Small intestine (tissue), 7 donors: Measurements from ENCODE around the gene UBE2D3. TPM values are rescaled to one million over a fixed set of nuclear protein-coding genes. Genes with fewer than 3 reads are reported as not detected.
"Not testable (repeated sequence)": the region's sequence is repeated elsewhere in the genome, so short reads cannot be mapped to it uniquely, and the experiment has no call there.

Experiments used
- DNase-seq, 2 donors: peaks; one replicate each; pipeline versions ENCODE4 v3.0.0 to v3.0.0-alpha.2; 2013
- FAIRE-seq: peaks from 2 replicates; lab custom pipeline; 2012; peaks lifted over from hg19 to GRCh38; lab: Jason Lieb, UNC
- H3K27ac ChIP-seq, 3 donors: one replicate each; pipeline ENCODE4 v1.5.1; 2013; ENCODE audit warnings: low read length in 2 of 3, mild to moderate bottlenecking in 2 of 3, control low read depth in 1 of 3, inconsistent platforms in 1 of 3, low read depth in 1 of 3, moderate library complexity in 1 of 3
- H3K27me3 ChIP-seq, 3 donors: one replicate each; pipeline ENCODE4 v1.6.1; 2013; ENCODE audit warnings: low read length in 3 of 3, inconsistent platforms in 1 of 3; ENCODE audit not compliant: control insufficient read depth in 3 of 3, insufficient read depth in 3 of 3
- H3K36me3 ChIP-seq, 3 donors: one replicate each; pipeline ENCODE4 v1.6.1; 2013; ENCODE audit warnings: low read length in 3 of 3, inconsistent platforms in 1 of 3, low read depth in 1 of 3, mild to moderate bottlenecking in 1 of 3, moderate library complexity in 1 of 3; ENCODE audit not compliant: control insufficient read depth in 3 of 3, insufficient read depth in 2 of 3
- H3K4me1 ChIP-seq, 3 donors: one replicate each; pipeline ENCODE4 v1.6.1; 2013; ENCODE audit warnings: low read length in 2 of 3, inconsistent platforms in 1 of 3, low read depth in 1 of 3, mild to moderate bottlenecking in 1 of 3, moderate library complexity in 1 of 3; ENCODE audit not compliant: control insufficient read depth in 3 of 3, insufficient read depth in 2 of 3
- H3K4me3 ChIP-seq, 3 donors: one replicate each; pipeline ENCODE4 v1.5.1; 2013; ENCODE audit warnings: low read length in 3 of 3, control low read depth in 1 of 3, inconsistent platforms in 1 of 3, low read depth in 1 of 3, mild to moderate bottlenecking in 1 of 3, moderate library complexity in 1 of 3
- H3K9me3 ChIP-seq, 2 donors: one replicate each; pipeline ENCODE4 v1.6.1; 2013; ENCODE audit warnings: low read depth in 1 of 2, low read length in 1 of 2; ENCODE audit not compliant: control insufficient read depth in 2 of 2, insufficient read depth in 1 of 2
- WGBS, 3 donors: extraction: QIAGEN DNeasy Blood & Tissue Kit; methylation state at CpG; one replicate each; pipeline ENCODE4 v1.1.7; 2013; 5-methylcytosine and 5-hydroxymethylcytosine counted together
- polyA plus RNA-seq, 4 donors: library from polyadenylated mRNA; stranded (reverse) in 3 of 4; unstranded in 1 of 4; fragments of 200-250 nt in 3 of 4; fragments of 120-200 nt in 1 of 4; gene quantifications; one replicate each; pipeline versions ENCODE4 v1.2.1 to v1.2.3, GENCODE V29; 2013
- donor health status: healthy with polysubstance abuse.
- donor health status: control.
- donor health status: control.
- donor health status: Bipolar disorder and iron deficiency.
- donor health status: healthy.

Gene UBE2D3
- polyA plus RNA-seq, 4 donors, result 173 to 298 (median 240) TPM

DNA sequence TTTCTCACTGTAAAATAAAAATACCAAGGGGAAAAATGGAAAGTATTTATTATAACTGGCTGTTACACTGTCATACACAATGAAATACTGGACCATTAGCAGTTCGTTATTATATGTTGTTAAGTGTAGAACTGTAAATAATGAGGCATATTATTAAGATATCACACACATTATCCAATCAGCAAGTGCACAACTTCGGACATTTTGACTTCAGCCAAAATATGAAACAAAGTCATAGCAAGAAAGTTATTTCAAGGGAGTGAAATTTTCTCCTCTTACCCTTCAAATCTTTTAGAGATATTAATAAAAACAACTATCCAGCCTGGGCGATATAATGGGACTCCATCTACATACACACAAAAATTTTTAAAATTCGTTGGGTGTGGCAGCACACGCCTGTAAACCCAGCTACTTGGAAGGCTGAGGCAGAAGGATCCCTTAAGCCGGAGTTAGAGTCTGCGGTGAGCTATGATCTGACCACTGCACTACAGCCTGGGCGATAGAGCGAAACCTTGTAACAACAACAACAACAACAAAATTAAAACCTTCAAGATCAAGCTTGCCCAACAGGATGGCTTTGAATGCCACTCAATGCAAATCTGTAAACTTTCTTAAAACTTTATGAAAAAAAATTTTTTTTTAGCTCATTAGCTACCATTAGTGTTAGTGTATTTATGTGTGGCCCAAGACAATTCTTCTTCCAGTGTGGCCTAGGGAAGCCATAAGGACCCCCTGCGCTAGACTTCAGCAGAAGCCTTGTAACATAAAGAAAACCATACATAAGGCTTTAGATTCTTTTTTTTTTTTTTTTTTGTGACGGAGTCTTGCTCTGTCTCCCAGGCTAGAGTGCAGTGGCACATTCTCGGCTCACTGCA lies 40.2 kb upstream of the UBE2D3 start:
- Histone ChIP-seq H3K4me3 (peak overlapping the region in 2 of 3 donors; percentile 90 to 95), H3K36me3 (no peaks in the 10 kb centered on the region), H3K4me1 (peaks cover 0 to 9% (median 4%) of the 10 kb centered on the region in 3 donors), H3K27ac (peak overlapping the region in 2 of 3 donors; percentile 91 to 94), H3K27me3 (no peaks in the 10 kb centered on the region), H3K9me3 (no peaks in the 10 kb centered on the region)
- DNase-seq (no peak), FAIRE-seq (no peak)
- 65 to 74% (median 74%) methylated on average over 12 of the region's 12 CpGs for WGBS, 3 donors

GRCh38 chr4:102865327-102865726 lies 38.0 kb upstream of the UBE2D3 start:
- H3K4me3 ChIP-seq, H3K9me3 ChIP-seq, DNase-seq, FAIRE-seq, H3K27ac ChIP-seq, H3K27me3 ChIP-seq, H3K4me1 ChIP-seq, H3K36me3 ChIP-seq: not testable (repeated sequence)
- WGBS, 3 donors, result 92 to 98% (median 97%) methylated on average over 5 of the region's 5 CpGs

GRCh38 chr4:102862747-102863146 lies 35.4 kb upstream of the UBE2D3 start:
- no peak overlapping the region for H3K27ac ChIP-seq

GRCh38 chr4:102862016-102862415 lies 34.7 kb upstream of the UBE2D3 start:
- Histone ChIP-seq H3K27ac (no peak overlapping the region), H3K4me1 (no peaks in the 10 kb centered on the region), H3K36me3 (peaks cover 0 to 6% (median 0%) of the 10 kb centered on the region in 3 donors), H3K27me3 (no peaks in the 10 kb centered on the region), H3K9me3 (peaks cover 0 to 20% of the 10 kb centered on the region in 2 donors), H3K4me3 (no peak overlapping the region)
- WGBS, 3 donors, result 81 to 97% (median 93%) methylated on average over 1 of the region's 1 CpG
- DNase-seq (no peak), FAIRE-seq (peak; percentile 72)

More at GRCh38 chr4:102862747-102863146, 35.4 kb upstream of the UBE2D3 start:
- Histone ChIP-seq H3K9me3 (peaks cover 0 to 20% of the 10 kb centered on the region in 2 donors), H3K36me3 (peaks cover 0 to 6% (median 0%) of the 10 kb centered on the region in 3 donors), H3K27me3 (no peaks in the 10 kb centered on the region), H3K4me3 (no peak overlapping the region), H3K4me1 (no peaks in the 10 kb centered on the region)
- DNase-seq (no peak), FAIRE-seq (no peak)
- 93 to 100% (median 95%) methylated on average over 1 of the region's 1 CpG for WGBS, 3 donors

DNA sequence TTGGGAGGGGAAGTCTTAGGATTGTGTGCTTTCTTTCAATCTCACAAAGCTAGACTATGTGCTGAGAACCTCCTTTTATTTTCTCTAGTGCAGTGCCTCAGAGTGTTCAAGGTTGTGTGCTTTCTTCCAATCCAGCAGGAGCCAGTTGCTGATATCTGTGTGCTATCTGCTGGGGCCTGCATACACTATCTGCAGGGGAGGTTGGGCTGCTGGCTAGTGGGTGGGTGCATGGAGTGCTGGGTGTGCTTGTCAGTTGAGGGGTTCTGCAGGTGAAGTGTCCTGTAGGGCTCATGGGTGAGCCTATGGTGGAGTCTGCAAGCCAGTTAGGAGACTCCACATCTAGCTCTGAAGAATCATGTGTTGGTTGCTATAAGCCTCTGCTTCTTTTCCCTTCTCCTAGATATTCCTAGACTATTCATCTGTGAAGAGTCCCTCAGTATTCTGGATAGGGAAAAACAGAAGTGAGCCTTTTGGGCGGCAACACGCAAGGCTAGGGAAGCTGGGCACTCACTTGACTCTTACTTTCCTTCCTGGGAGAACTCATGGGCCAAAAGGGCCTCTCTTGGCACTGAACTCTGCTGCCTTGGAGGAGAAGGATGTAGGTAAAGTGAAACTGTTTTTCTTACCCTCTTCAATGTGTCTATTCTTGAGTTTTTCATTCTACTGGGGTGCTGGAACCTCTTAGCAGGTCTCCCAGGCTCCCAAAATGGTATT lies 33.4 kb upstream of the UBE2D3 start:
- no peak for DNase-seq
- no peak overlapping the region for H3K27ac ChIP-seq
- WGBS, 3 donors, result 91 to 100% (median 94%) methylated on average over 2 of the region's 2 CpGs
- peaks cover 0 to 20% of the 10 kb centered on the region in 2 donors for H3K9me3 ChIP-seq
- FAIRE-seq, result no peak
- no peak overlapping the region for H3K4me3 ChIP-seq
- no peaks in the 10 kb centered on the region for H3K27me3 ChIP-seq
- H3K4me1 ChIP-seq, result no peaks in the 10 kb centered on the region
- peaks cover 0 to 6% (median 0%) of the 10 kb centered on the region in 3 donors for H3K36me3 ChIP-seq

GRCh38 chr4:102858828-102859464 lies 31.6 kb upstream of the UBE2D3 start:
- WGBS, 3 donors, result 85 to 92% (median 87%) methylated on average over 2 of the region's 2 CpGs
- no peak for FAIRE-seq
- H3K27ac ChIP-seq, result no peak overlapping the region

DNA sequence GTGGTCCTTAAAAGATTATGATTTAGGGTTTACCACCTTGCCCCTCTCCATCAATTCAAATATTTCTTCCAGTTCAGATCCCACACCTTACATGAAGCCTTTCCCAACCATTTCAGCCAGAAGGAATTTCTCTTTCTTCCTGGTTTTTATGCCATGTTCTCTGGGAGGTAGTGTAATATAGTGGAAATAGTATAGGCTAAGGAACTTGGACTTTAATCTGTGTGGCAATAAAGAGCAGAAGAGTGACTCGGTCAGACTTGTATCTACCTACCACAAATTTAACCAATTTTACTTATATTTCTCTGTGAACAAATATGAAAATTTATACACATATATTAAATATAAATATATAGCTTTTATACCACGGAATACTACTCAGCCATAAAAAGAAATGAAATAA lies 23.0 kb upstream of the UBE2D3 start:
- Histone ChIP-seq H3K27ac (no peak overlapping the region), H3K9me3 (no peaks in the 10 kb centered on the region), H3K4me3 (no peak overlapping the region), H3K36me3 (no peaks in the 10 kb centered on the region), H3K4me1 (no peaks in the 10 kb centered on the region), H3K27me3 (no peaks in the 10 kb centered on the region)
- no peak for FAIRE-seq
- 59 to 80% (median 69%) methylated on average over 2 of the region's 2 CpGs for WGBS, 3 donors
- peak; percentile 50 to 62 for DNase-seq

More at GRCh38 chr4:102858828-102859464, 31.6 kb upstream of the UBE2D3 start:
- no peaks in the 10 kb centered on the region for H3K4me1 ChIP-seq
- H3K27me3 ChIP-seq, result no peaks in the 10 kb centered on the region
- no peak for DNase-seq
- H3K4me3 ChIP-seq, result no peak overlapping the region
- peaks cover 0 to 6% (median 0%) of the 10 kb centered on the region in 3 donors for H3K36me3 ChIP-seq
- H3K9me3 ChIP-seq, result peaks cover 0 to 20% of the 10 kb centered on the region in 2 donors

DNA sequence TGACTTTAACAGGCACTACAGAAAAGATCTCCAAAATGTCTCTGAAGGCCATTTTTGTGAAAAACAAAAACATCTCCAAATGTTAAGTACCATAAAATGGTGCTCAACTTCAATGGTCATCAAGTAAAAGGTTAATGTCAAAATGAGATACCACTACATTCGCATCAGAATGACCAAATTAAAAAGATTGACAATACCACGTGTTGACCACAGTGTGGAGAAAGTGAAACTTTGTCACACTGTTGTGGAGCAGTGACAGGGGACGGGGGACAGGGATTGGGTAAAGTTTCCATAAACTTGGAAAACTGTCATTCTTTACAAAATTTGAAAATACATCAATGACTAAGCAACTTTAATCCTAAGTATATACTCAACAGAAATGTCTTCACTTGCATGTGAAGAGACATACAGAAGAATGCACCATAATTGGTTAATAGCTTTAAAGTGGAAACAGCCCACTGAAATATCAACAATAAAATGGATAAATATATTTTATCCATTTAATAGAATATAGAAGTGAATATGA lies 22.3 kb upstream of the UBE2D3 start:
- Histone ChIP-seq H3K36me3 (no peaks in the 10 kb centered on the region), H3K27ac (no peak overlapping the region), H3K4me3 (no peak overlapping the region), H3K27me3 (no peaks in the 10 kb centered on the region), H3K4me1 (no peaks in the 10 kb centered on the region), H3K9me3 (no peaks in the 10 kb centered on the region)
- FAIRE-seq (no peak), DNase-seq (no peak)
- WGBS, 3 donors, result 73 to 87% (median 75%) methylated on average over 3 of the region's 3 CpGs
